Upper lobe of left lung (tissue), 6 donors: Measurements from ENCODE around the gene CTU2. TPM values are rescaled to one million over a fixed set of nuclear protein-coding genes. Genes with fewer than 3 reads are reported as not detected.

Experiments used
- ATAC-seq, 2 donors: fragments of 200-7000 bp; cut with Tn5 transposase; one replicate each; pipeline ENCODE4 v1.9.1; 2022; ENCODE audit warnings: mild to moderate bottlenecking in 2 of 2, moderate library complexity in 2 of 2; ENCODE audit not compliant: low FRiP score in 2 of 2
- DNase-seq, 2 donors: peaks; one replicate each; pipeline ENCODE4 v3.0.0-alpha.2; 2019 to 2020
- H3K27ac ChIP-seq, 4 donors: fragments of 200-600 bp; sonication (generic); one replicate each; pipeline ENCODE4 v1.5.1; 2016 to 2019
- H3K27me3 ChIP-seq, 4 donors: fragments of 200-600 bp; sonication (generic); one replicate each; pipeline ENCODE4 v1.5.1; 2017 to 2019
- H3K36me3 ChIP-seq, 4 donors: fragments of 200-600 bp; sonication (generic); one replicate each; pipeline ENCODE4 v1.5.1; 2016 to 2019
- H3K4me1 ChIP-seq, 4 donors: fragments of 200-600 bp; sonication (generic); one replicate each; pipeline ENCODE4 v1.5.1; 2018 to 2019
- H3K4me3 ChIP-seq, 4 donors: fragments of 200-600 bp; sonication (generic); one replicate each; pipeline ENCODE4 v1.5.1; 2017 to 2019; ENCODE audit warnings: mild to moderate bottlenecking in 2 of 4, moderate library complexity in 1 of 4
- H3K9me3 ChIP-seq, 4 donors: fragments of 200-600 bp; sonication (generic); one replicate each; pipeline ENCODE4 v1.5.1; 2018 to 2019
- CTCF ChIP-seq, 6 experiments: fragments of 450-650 bp in 4 of 6; fragments of 200-600 bp in 2 of 6; sonication (generic) in 2 of 6; IDR thresholded peaks; one replicate each; pipeline ENCODE4 v1.5.1; 2016 to 2019; ENCODE audit warnings: antibody characterized with exemption in 6 of 6
- EP300 ChIP-seq, 4 donors: sonication (generic); formaldehyde crosslinking; IDR thresholded peaks; one replicate each; pipeline ENCODE4 v1.5.1; 2017; ENCODE audit warnings: antibody characterized with exemption in 4 of 4, control low read depth in 2 of 4
- POLR2A ChIP-seq, 4 donors: fragments of 450-650 bp; IDR thresholded peaks; one replicate each; pipeline ENCODE4 v1.5.1; 2016 to 2017; ENCODE audit warnings: antibody characterized with exemption in 4 of 4, mild to moderate bottlenecking in 2 of 4
- POLR2AphosphoS5 ChIP-seq, 2 donors: sonication (generic); formaldehyde crosslinking; IDR thresholded peaks; one replicate each; pipeline ENCODE4 v1.5.1; 2017; ENCODE audit warnings: antibody characterized with exemption in 2 of 2
- WGBS, 2 donors: methylation state at CpG; one replicate each; pipeline ENCODE4 v1.1.5; 2017 to 2018; 5-methylcytosine and 5-hydroxymethylcytosine counted together
- total RNA-seq, 6 donors: library from RNA; depleted of rRNA in 4 of 6; stranded (reverse); fragments of >200 nt in 4 of 6; gene quantifications; one replicate each; pipeline versions ENCODE4 v1.1.0 to v1.2.1, GENCODE V29; 2016 to 2021
- donor health status: DM: no; HTN: no; CAD: no; lungs with moderate emphysema.
- donor health status: DM: no; HTN: yes; CAD: no; lungs with severe emphysema.

The CTU2 gene
- total RNA-seq, 6 donors from 2014 or later = 9.4 to 31.4 (median 20.6) TPM

DNA sequence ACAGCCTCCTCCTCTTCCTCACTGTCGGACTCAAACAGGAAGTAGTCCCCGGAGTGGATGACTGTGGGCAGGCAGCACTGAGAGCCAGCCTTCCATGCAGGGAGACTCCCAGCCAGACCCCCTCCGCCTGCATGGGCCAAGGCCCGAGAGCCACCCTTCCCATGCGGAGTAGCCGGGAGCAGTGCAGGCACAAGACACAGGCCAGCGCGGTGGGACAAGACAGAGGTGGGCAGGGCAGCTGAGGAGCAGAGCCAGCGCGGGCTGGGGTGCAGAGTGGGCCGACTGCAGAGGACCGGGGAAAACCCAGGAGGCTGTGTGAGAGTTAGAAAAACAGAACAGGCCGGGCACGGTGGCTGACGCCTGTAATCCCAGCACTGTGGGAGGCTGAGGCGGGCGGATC lies 17.6 kb downstream of the CTU2 start:
- TF ChIP-seq POLR2A (IDR thresholded peaks at IDR 0.05) = no peak
- Histone ChIP-seq H3K27me3 (no peaks in the 10 kb centered on the region), H3K4me3 (no peak overlapping the region), H3K27ac (no peak overlapping the region), H3K36me3 (peaks cover 5 to 93% (median 91%) of the 10 kb centered on the region in 4 donors), H3K9me3 (no peaks in the 10 kb centered on the region), H3K4me1 (no peaks in the 10 kb centered on the region)
- 91 to 96% methylated on average over 15 to 17 of the region's 17 CpGs for WGBS, 2 donors
- DNase-seq = peak in 1 of 2 donors; percentile 66
- no peak for ATAC-seq

- Histone ChIP-seq H3K4me1 (no peaks in the 10 kb centered on the region), H3K27me3 (no peaks in the 10 kb centered on the region), H3K9me3 (no peaks in the 10 kb centered on the region), H3K4me3 (no peak overlapping the region), H3K36me3 (peaks cover 5 to 87% (median 82%) of the 10 kb centered on the region in 4 donors), H3K27ac (no peak overlapping the region)
- TF ChIP-seq EP300 (IDR thresholded peaks at IDR 0.05) (no peak), POLR2AphosphoS5 (IDR thresholded peaks at IDR 0.05) (no peak), POLR2A (IDR thresholded peaks at IDR 0.05) (no peak), CTCF (IDR thresholded peaks at IDR 0.05) (no peak)
- peak in 1 of 2 donors; percentile 71 for DNase-seq
- 90 to 92% methylated on average over 22 to 31 of the region's 31 CpGs for WGBS, 2 donors
- no peak for ATAC-seq
These were observed 18.7 kb downstream of the CTU2 start for GRCh38 chr16:88724855-88725555.

- WGBS, 2 donors = 91 to 93% methylated on average over 19 to 29 of the region's 32 CpGs
- peaks cover 7 to 87% (median 79%) of the 10 kb centered on the region in 4 donors for H3K36me3 ChIP-seq
- no peak overlapping the region for H3K27ac ChIP-seq
- peak in 1 of 2 donors; percentile 73 for DNase-seq
- no peak for ATAC-seq
- TF ChIP-seq EP300 (IDR thresholded peaks at IDR 0.05) (no peak), POLR2A (IDR thresholded peaks at IDR 0.05) (no peak), CTCF (IDR thresholded peaks at IDR 0.05) (no peak), POLR2AphosphoS5 (IDR thresholded peaks at IDR 0.05) (no peak)
- H3K27me3 ChIP-seq = no peaks in the 10 kb centered on the region
- no peaks in the 10 kb centered on the region for H3K4me1 ChIP-seq
- H3K9me3 ChIP-seq = no peaks in the 10 kb centered on the region
- H3K4me3 ChIP-seq = no peak overlapping the region
These were observed 19.5 kb downstream of the CTU2 start for GRCh38 chr16:88725609-88726407.

GRCh38 chr16:88726408-88726749 lies 20.1 kb downstream of the CTU2 start:
- no peak overlapping the region for H3K27ac ChIP-seq
- TF ChIP-seq POLR2AphosphoS5 (IDR thresholded peaks at IDR 0.05) = no peak
- TF ChIP-seq EP300 (IDR thresholded peaks at IDR 0.05) = no peak
- TF ChIP-seq CTCF (IDR thresholded peaks at IDR 0.05) = no peak
- TF ChIP-seq POLR2A (IDR thresholded peaks at IDR 0.05) = no peak
- ATAC-seq (no peak), DNase-seq (peak in 1 of 2 donors; percentile 70)
- H3K36me3 ChIP-seq = peaks cover 7 to 87% (median 79%) of the 10 kb centered on the region in 4 donors
- H3K4me1 ChIP-seq = no peaks in the 10 kb centered on the region
- no peaks in the 10 kb centered on the region for H3K9me3 ChIP-seq
- H3K4me3 ChIP-seq = no peak overlapping the region
- WGBS, 2 donors = 85 to 94% methylated on average over 13 to 17 of the region's 17 CpGs
- no peaks in the 10 kb centered on the region for H3K27me3 ChIP-seq

GRCh38 chr16:88726981-88727380 lies 20.7 kb downstream of the CTU2 start:
- Histone ChIP-seq H3K4me3 (no peak overlapping the region), H3K36me3 (peaks cover 9 to 87% (median 79%) of the 10 kb centered on the region in 4 donors), H3K9me3 (no peaks in the 10 kb centered on the region), H3K4me1 (no peaks in the 10 kb centered on the region), H3K27me3 (no peaks in the 10 kb centered on the region), H3K27ac (no peak overlapping the region)
- peak in 1 of 2 donors; percentile 82 for DNase-seq
- TF ChIP-seq POLR2AphosphoS5 (IDR thresholded peaks at IDR 0.05) = no peak
- no peak for TF ChIP-seq CTCF (IDR thresholded peaks at IDR 0.05)
- TF ChIP-seq POLR2A (IDR thresholded peaks at IDR 0.05) = no peak
- TF ChIP-seq EP300 (IDR thresholded peaks at IDR 0.05) = no peak
- WGBS, 2 donors = 96% methylated on average over 28 of the region's 28 CpGs; no CpG with 5 or more reads in 1 of the 2 donors
- no peak for ATAC-seq
